GM15510 (cell line): Measurements from ENCODE around the gene SLAMF6.
A peak's percentile ranks its signal among the peaks of the same experiment; 100 is the strongest.

Experiments
- POLR2A ChIP-seq: IDR thresholded peaks from 3 replicates; pipeline ENCODE4 v1.6.1; 2011; ENCODE audit warnings: borderline replicate concordance; ENCODE audit not compliant: insufficient read length; ENCODE audit errors: extremely low read depth

Gene SLAMF6

DNA sequence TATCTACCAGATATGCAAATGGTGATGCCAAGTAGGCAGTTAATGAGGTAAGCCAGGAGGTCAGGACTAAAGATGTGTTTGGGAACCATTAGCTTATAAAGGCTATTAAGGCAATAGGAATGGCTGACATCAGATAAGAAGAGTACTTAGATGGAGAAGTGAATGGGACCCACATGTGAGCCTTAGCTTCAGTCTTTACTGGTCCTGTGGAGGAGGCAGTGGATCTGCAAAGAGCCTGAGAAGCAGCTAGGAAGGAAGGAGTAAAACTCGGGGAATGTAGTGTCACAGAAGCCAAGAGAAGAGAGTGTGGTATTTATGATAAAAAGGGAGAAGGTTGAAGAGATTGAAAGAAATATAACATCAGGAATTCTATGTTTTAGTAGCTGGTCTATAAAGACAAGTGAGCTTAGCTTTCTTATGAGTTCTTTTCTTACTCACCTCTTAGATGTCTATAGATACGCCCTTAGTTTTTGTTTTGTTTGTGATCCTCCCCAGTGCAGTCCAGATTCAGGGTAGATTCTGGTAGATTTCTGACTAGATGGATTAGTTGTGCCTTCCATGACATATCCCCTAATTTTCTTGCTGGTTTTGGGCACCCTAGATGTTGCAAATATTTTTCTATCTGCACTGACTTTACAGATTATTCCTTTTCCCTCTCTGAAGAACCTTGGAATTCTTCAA is 39.4 kb downstream of the SLAMF6 start:
- TF ChIP-seq POLR2A = no peak

DNA sequence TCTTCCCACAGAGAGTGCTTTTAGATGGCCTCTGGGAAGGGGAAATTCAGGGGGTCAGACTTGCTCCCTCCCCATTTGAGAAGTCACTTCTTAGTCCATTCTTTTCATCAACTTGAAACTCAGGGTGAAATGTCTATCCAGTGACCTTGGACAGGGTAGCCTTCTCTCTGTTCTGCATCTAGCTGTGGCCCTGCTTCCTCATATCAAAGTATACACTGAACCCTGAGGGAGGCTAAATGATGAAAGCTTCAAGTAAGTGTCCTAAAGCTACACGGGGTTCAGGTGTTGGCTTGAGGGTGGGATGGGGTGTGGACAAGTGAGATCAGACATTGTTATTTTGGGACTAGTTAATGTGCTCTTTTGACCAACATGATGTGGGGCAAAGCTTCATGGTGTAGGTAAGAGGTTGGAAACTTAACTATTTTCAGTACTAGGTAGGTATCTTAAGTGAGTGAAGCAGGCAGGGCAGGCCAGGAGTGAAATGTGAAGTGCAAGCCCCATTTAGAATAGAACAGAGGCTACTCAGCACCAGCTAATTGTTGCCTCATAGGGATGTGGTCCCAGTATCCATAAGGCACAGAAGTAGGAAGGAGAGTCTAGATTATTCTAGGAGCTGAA is 41.0 kb downstream of the SLAMF6 start:
- TF ChIP-seq POLR2A = no peak

DNA sequence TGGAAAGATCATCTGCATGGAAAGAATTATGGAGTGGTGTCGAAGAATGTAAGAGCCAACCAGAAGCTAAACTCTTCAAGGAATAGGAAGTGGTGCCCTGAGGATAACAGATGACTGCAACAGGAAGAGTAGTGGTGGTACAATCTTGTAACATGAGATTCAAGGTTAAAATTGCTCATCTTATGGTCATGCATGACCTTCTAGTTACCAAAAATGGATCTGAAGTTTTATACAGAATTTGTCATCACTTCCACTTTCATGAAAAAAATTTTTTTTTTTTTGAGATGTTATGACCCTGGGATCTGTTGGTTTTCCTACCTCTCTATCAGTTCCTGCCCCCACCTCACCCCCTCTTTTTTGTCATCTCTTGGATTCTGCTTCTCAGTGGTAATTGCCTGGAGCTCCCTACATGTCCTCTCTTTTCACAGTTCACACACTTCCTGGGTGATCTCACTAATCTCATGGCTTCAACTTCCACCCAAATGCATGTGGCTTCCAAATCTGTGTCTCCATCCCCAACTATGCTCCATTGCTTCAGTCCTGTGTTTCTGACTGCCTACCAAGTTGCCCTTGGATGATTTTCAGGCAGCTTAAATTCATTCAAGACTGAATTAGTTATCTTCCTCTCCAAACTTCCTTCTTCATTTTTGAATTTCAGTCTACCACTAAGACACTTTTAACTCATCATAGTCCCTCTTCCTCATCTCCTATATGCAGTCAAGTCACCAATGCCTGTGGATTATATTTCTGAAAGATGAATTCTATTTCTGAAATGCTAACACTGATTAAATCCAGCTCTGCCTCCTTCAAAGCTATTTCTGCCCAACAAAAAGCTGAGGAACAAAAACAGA is 48.4 kb downstream of the SLAMF6 start:
- no peak for TF ChIP-seq POLR2A

DNA sequence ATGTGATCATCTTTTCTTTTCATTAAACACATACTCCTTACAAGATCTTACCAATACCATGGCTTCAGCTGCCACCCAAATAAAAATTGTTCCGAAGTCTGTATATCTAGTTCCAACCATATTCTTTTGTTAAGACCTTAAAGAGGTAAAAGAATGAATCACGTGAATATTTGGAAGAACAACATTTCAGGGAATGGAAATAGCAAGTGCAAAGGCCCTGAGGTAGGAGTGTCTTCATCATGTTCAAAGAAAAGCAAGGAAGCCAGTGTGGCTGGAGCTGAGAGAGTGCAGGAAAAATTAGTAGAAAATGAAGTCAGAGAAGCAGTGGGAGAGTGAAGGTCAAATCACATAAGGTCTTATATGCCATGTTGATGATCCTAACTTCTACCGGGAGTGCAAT is 50.9 kb downstream of the SLAMF6 start:
- no peak for TF ChIP-seq POLR2A

DNA sequence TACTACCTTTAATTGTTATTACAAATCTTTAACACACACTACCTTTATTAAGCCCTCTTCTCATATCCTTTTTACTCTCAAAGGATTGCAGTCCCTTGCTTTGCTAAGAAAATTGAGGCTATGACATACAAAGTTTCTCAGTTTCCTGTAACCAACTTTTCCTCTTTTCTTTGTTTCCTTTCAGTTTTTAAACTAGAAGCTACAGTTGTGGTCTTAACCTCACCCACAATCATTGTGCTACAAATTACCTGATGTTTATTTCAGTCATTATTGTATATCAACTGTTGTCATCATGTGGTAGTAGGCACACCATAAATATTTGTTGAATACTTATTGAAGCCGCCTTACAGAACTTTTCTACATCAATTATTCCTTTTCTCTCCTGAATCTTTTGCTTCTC is 51.8 kb downstream of the SLAMF6 start:
- TF ChIP-seq POLR2A = no peak

DNA sequence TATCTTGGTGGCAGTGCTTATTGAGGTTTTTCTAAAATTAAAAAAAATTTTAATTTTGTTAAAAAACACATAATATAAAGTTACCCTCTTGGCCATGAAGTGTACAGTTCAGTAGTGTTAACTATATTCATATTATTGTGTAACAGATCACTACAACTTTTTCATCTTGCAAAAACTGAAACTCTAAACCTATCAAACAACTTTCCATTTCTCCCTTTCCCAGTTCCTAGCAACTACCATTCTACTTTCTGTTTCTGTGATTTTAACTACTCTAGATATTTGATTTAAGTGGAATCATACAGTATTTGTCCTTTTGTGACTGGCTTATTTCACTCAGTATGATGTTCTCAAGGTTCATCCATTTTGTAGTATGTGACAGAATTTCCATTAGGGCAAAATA is 55.5 kb downstream of the SLAMF6 start:
- no peak for TF ChIP-seq POLR2A

DNA sequence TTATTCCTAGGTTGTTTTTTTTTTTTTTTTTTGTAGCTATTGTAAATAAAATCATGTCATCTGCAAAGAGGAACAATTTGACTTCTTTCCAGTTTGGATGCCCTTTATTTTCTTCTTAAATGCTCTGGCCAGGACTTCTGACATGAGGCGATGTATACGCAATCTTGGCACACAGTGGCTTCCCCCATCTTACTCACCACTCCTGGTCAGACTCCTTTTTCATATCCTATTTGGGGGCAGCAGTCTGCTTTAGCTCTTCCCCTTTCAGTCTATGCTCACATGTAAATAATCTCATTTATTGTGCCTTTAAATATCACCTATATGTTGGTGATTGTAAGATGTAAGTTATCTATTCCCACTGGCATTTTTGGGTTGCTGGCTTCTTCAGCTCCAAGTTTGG is 56.1 kb downstream of the SLAMF6 start:
- TF ChIP-seq POLR2A = no peak

DNA sequence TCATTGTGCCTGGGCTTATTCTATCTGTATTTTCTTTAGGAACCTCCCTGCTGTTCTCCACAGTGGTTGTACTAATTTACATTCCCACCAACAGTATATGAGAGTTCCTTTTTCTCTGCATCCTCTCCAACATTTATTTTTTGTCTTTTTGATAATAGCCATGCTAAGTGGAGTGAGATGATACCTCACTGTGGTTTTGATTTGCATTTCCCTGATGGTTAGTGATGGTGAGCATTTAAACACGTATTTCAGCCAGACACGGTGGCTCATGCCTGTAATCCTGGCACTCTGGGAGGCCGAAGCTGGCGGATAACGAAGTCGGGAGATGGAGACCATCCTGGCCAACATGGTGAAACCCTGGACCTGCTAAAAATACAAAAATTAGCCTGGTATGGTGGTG is 57.9 kb downstream of the SLAMF6 start:
- no peak for TF ChIP-seq POLR2A

DNA sequence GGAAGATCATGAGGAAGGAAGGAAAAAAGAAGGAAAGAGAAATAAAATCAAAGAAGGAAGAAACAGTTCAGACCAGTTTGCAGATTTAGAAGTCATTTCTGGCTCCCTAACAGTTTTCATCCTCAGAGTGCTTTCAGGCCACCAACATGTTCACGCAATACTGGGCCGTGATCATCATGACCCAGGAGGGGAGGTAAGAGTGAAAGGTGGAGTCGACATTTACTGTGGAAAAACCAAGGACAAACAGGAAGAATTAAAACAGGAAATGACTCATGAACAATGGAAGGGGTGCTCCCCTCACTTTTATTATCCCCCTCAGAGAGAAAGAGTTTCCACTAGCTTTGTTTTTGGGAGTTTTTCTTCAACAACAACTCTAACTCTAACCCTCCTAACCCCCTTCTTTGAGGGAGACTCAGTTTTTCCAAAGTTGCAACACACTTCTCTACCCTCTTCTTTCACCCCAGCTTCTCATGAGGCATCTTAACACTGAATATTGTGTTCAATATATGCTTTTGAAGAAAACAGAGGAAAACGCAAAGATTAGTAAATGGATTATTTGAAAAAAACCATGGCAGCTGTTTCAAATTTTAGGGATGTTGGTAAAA is 62.3 kb downstream of the SLAMF6 start:
- no peak for TF ChIP-seq POLR2A

DNA sequence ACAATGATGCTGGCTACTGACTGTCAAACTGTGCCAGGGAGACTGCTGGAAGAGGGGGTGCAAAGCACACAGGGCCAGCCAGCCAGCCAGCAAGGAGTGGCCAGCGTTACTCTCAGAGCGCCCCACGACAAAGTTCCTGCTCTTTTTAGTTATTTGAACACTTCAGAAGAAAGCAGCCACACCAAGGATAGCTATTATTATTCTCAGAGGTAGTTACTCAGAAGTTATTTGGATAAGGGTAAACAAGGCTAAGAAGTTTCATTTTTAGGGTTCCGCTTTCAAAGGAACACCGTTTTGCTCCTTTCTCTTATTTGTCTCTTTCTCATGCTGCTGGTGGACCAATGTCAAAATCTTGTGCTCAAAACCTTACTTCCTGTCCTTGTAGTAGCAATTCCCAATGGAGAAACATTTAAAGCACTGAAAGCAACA is 62.8 kb downstream of the SLAMF6 start:
- TF ChIP-seq POLR2A = peak; percentile 15

DNA sequence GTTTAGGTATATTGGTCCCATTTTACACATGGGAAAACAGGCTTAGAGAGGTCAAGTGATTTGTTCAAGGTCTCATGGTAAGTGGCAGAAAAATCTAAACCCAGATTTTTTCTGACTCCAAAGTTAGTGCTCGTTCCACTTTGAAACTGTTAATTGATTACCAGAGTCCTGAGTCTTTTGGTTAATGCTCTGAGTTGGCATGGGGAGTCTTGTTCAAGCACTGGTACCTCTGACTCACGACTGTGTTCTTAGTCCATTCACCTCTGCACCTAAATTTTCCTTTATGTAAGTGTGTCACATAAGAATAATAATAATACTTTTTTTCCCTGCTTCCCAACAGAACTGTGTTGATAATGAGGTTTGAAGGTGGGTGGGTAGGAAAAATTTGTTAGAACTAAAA is 63.4 kb downstream of the SLAMF6 start:
- no peak for TF ChIP-seq POLR2A

DNA sequence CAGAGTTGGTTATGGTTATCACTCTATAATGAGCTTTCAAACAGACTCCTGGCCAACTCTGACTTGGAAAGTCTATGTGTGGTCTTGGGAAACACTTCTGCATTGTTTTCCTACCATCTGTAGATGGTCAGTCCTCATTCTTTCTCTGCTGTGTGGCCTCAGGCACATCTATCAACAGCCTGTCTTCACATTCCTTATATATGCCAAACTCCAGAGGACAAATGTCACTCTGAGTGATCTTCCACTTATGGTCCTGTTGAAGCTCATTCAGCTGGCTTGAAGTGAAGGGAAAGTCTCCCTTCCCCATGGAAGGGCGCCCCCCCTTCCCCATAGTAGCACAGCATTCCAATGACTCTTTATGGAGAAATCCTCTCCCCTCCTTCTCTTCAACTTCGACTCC is 64.0 kb downstream of the SLAMF6 start:
- no peak for TF ChIP-seq POLR2A

DNA sequence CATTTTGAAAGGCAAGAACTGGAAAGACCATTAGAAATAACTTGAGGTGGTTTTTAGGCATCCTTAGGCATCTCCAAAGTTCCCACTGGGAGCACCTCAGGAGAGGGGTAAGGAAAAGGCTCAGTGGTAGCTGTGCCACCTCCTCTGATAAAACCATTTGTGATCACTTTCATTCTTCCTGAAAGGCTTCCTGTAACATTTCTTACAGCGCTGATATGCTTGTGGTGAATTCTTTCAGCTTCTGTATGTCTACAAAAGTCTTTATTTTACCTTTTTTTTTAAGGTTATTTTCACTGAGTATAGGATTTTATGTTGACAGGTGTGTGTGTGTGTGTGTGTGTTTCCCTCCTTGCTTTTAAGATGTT is 67.9 kb downstream of the SLAMF6 start:
- TF ChIP-seq POLR2A = no peak

DNA sequence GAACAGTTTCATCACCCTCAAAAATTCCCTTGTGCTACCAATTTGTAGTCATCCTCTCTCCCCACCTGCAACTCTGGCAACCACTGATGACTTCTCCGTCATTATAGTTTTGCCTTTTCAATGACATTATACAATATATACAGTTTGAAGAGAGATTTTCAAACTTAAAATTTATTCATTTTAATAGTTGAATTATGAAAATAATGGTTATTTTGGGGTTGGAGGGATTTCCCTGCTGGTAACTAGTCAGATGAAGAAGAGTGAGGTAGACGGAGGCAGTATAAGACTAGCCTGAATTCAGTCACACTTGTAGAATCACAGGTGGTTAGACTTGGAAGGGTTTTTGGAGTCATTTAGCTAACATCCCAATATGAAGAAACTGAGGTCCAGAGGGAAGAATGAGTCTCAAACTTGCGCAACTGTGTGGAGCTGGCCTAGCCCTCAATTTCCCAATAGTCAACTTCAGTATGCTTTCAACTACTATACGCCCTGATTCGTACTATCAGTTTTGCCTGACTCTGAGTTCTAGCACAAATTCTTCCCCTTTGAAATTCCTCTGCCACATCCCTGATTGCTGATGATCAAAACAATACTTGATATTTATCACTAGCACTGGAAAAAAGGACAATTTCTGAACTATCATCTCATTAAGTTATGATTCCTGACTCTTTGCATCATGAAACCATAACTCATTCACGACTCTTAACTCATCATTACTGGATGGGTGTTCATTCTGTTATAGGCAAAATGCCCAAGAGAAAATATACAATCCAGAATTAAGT is 68.5 kb downstream of the SLAMF6 start:
- no peak for TF ChIP-seq POLR2A
